Glutamatergic neuron (in vitro differentiated cells): ENCODE results near the gene PNKD. TPM values are rescaled to one million over a fixed set of nuclear protein-coding genes. Genes with fewer than 3 reads are reported as not detected.

Experiments used
- DNase-seq: peaks from one replicate; pipeline ENCODE4 v3.0.0; 2022
- H3K27ac Mint-ChIP-seq: one replicate; pipeline ENCODE4 v1.8.0; 2020; ENCODE audit warnings: mild to moderate bottlenecking, mixed read lengths, inconsistent platforms; ENCODE audit not compliant: unreplicated experiment
- H3K27me3 Mint-ChIP-seq: one replicate; pipeline ENCODE4 v1.8.0; 2020; ENCODE audit warnings: mild to moderate bottlenecking, moderate library complexity, mixed read lengths, inconsistent platforms; ENCODE audit not compliant: unreplicated experiment
- H3K36me3 Mint-ChIP-seq: one replicate; pipeline ENCODE4 v1.8.0; 2020; ENCODE audit warnings: mild to moderate bottlenecking, mixed read lengths, inconsistent platforms; ENCODE audit not compliant: unreplicated experiment
- H3K4me1 Mint-ChIP-seq: one replicate; pipeline ENCODE4 v1.8.0; 2020; ENCODE audit warnings: mild to moderate bottlenecking, low read depth, mixed read lengths, inconsistent platforms; ENCODE audit not compliant: unreplicated experiment
- H3K4me3 Mint-ChIP-seq: one replicate; pipeline ENCODE4 v1.8.0; 2020; ENCODE audit warnings: mild to moderate bottlenecking, mixed read lengths, inconsistent platforms; ENCODE audit not compliant: unreplicated experiment
- H3K9me3 Mint-ChIP-seq: one replicate; pipeline ENCODE4 v1.8.0; 2020; ENCODE audit warnings: mild to moderate bottlenecking, moderate library complexity, mixed read lengths, inconsistent platforms; ENCODE audit not compliant: unreplicated experiment
- total RNA-seq: library from RNA; stranded (reverse); fragmentation: NEBNext Ultra II Directional; extraction: Animal tissue kit (Norgen Biotek cat#: 25700); gene quantifications from one replicate; pipeline ENCODE4 v1.2.1, GENCODE V29; 2021; ENCODE audit not compliant: unreplicated experiment
- TF ChIP-seq, protein P1 (sequence below): fragments of 200-600 bp; sonication (generic); IDR thresholded peaks from one replicate; pipeline ENCODE4 v1.5.0; 2021; ENCODE audit not compliant: partially characterized antibody, unreplicated experiment

Gene PNKD
- total RNA-seq, 1 donor from 2014 or later, result 44.2 TPM

DNA sequence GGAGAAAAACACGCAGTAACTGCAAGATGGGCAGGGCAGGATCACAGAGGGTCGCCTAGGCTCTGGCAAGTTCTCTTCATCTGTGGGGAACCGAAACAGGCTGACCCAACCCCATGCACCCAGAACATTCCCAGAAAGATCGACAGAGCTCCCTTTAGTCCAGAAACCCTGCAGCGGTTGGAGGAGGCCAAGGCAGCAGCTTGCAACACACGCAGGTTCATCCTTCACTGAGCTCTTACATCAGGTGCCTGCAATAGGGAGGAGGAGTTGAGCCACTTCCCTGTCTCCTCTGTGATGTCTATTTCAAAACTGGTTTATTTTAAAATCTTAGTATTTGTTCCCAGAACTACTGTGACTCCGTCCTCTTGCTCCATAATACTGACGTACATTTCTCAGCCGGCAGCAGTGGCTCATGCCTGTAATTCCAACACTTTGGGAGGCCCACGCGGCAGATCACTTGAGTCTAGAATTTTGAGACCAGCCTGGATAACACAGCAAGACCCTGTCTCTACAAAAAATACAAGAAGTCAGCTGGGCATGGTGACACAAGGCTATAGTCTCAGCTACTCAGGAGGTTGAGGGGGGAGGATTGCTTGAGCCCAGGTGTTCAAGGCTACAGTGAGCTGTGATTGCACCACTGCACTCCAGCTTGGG, 100.2 kb downstream of the PNKD start:
- Mint-ChIP-seq H3K27ac (no peak overlapping the region), H3K4me1 (peaks cover 3% of the 10 kb centered on the region), H3K27me3 (no peaks in the 10 kb centered on the region), H3K4me3 (no peak overlapping the region), H3K9me3 (no peaks in the 10 kb centered on the region), H3K36me3 (no peaks in the 10 kb centered on the region)
- TF ChIP-seq, protein P1, sequence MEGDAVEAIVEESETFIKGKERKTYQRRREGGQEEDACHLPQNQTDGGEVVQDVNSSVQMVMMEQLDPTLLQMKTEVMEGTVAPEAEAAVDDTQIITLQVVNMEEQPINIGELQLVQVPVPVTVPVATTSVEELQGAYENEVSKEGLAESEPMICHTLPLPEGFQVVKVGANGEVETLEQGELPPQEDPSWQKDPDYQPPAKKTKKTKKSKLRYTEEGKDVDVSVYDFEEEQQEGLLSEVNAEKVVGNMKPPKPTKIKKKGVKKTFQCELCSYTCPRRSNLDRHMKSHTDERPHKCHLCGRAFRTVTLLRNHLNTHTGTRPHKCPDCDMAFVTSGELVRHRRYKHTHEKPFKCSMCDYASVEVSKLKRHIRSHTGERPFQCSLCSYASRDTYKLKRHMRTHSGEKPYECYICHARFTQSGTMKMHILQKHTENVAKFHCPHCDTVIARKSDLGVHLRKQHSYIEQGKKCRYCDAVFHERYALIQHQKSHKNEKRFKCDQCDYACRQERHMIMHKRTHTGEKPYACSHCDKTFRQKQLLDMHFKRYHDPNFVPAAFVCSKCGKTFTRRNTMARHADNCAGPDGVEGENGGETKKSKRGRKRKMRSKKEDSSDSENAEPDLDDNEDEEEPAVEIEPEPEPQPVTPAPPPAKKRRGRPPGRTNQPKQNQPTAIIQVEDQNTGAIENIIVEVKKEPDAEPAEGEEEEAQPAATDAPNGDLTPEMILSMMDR, result no peak
- DNase-seq, result no peak

DNA sequence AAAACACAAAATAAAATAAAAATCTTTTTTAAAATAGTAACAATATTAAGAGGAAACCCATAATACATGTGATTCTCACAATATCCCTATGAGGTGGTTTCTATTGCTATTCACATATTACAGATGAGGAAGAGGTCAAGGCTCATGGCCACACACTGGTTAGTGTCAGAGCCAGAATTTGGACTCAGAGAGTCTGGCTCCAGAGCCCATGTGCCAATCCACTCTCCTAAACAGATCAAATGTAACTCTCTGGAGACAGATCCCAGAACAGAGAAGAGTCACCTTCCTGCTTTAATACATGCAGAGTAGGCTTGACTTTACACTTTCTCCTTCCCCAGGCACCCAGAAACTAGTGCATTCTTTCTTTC, 101.6 kb downstream of the PNKD start:
- Mint-ChIP-seq H3K36me3 (no peaks in the 10 kb centered on the region), H3K4me1 (peaks cover 3% of the 10 kb centered on the region), H3K27me3 (no peaks in the 10 kb centered on the region), H3K4me3 (no peak overlapping the region), H3K9me3 (no peaks in the 10 kb centered on the region), H3K27ac (no peak overlapping the region)
- DNase-seq, result no peak
- TF ChIP-seq, protein P1, result no peak

DNA sequence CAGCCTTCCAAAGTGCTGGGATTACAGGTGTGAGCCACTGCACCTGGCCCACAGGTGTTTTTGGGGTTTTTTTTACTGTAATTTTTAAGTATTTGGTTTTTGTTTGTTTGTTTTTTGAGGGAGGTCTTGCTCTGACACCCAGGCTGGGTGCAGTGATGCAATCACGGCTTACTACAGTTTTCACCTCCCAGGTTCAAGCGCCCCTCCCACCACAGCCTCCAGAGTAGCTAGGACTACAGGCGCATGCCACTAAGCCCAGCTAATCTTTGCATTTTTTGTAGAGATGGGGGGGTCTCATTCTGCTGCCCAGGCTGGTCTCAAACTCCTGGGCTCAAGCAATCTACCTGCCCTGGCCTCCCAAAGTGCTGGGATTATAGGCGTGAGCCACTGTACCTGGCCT, 104.5 kb downstream of the PNKD start:
- no peak for DNase-seq
- Mint-ChIP-seq H3K9me3 (no peaks in the 10 kb centered on the region), H3K4me3 (no peak overlapping the region), H3K36me3 (no peaks in the 10 kb centered on the region), H3K27me3 (no peaks in the 10 kb centered on the region), H3K27ac (no peak overlapping the region), H3K4me1 (peaks cover 3% of the 10 kb centered on the region)
- TF ChIP-seq, protein P1, result no peak

DNA sequence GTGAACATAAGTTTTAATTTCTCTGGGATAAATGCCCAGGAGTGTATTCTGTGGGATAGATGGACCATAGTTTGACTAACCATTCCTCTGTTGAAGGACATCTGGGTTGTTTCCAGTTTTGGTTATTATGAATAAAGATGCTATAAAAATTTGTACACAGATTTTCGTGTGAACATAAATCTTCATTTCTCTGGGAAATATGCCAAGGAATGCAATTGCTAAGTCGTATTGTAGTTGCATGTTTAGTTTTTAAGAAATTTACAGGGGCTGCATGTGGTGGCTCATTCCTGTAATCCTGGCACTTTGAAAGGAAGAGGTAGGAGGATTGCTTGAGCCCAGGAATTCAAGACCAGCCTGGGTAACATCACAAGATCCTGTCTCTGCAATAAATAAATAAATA, 104.9 kb downstream of the PNKD start:
- Mint-ChIP-seq H3K27ac (no peak overlapping the region), H3K36me3 (no peaks in the 10 kb centered on the region), H3K4me3 (no peak overlapping the region), H3K27me3 (no peaks in the 10 kb centered on the region), H3K4me1 (peaks cover 3% of the 10 kb centered on the region), H3K9me3 (no peaks in the 10 kb centered on the region)
- TF ChIP-seq, protein P1, result no peak
- no peak for DNase-seq

DNA sequence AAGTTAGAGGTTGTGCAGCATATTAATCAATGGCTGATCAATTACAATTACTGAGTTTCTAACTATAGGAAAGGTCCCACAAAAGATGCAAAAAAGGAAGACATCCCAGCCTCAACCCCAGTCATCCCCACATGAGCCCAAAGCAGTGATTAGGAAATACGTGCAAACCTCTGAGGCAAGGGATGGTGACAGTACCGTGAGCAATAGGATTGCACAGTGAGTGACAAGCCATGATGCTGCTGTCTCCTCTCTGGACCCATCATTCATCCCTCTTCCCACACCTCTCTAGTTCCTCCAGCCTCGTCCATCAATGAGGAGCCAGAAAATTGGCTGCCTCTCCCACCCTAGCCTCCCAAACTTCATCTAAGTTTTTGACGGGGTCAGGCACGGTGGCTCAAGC, 107.7 kb downstream of the PNKD start:
- Mint-ChIP-seq H3K27me3 (no peaks in the 10 kb centered on the region), H3K4me1 (no peaks in the 10 kb centered on the region), H3K4me3 (no peak overlapping the region), H3K36me3 (no peaks in the 10 kb centered on the region), H3K9me3 (no peaks in the 10 kb centered on the region), H3K27ac (no peak overlapping the region)
- DNase-seq, result no peak
- TF ChIP-seq, protein P1, result no peak
